HCT116 (cell line): ENCODE measurements around the gene GRIK5.

Experiments used
- CEBPB ChIP-seq: IDR thresholded peaks from 2 replicates; pipeline ENCODE4 v1.6.1; 2012; ENCODE audit warnings: low read depth
- CTCF ChIP-seq, 3 experiments: fragments of 200-600 bp in 1 of 3; sonication (generic) in 1 of 3; IDR thresholded peaks in 2 of 3; conservative IDR thresholded peaks in 1 of 3; 2 replicates each; pipeline ENCODE4 v1.5.1; 2012 to 2017; ENCODE audit warnings: low read depth in 2 of 3, low read length in 2 of 3, antibody characterized with exemption in 1 of 3, borderline replicate concordance in 1 of 3, control low read depth in 1 of 3, mild to moderate bottlenecking in 1 of 3, mixed read lengths in 1 of 3, mixed run types in 1 of 3, moderate library complexity in 1 of 3; ENCODE audit not compliant: insufficient read depth in 1 of 3
- EGR1 ChIP-seq: IDR thresholded peaks from 2 replicates; pipeline ENCODE4 v1.6.1; 2012; ENCODE audit warnings: low read depth
- ELF1 ChIP-seq: IDR thresholded peaks from 2 replicates; pipeline ENCODE4 v1.6.1; 2012; ENCODE audit warnings: low read depth, borderline replicate concordance
- EZH2 ChIP-seq: fragments of 200-600 bp; sonication (generic); IDR thresholded peaks from 2 replicates; pipeline ENCODE4 v1.6.1; 2017; ENCODE audit warnings: antibody characterized with exemption, mixed run types
- POLR2AphosphoS5 ChIP-seq: IDR thresholded peaks from 2 replicates; pipeline ENCODE4 v1.6.1; 2011; ENCODE audit warnings: mild to moderate bottlenecking, low read depth, low read length, moderate library complexity
- RAD21 ChIP-seq: IDR thresholded peaks from 2 replicates; pipeline ENCODE4 v1.6.1; 2012; ENCODE audit warnings: low read depth, mild to moderate bottlenecking
- SIN3A ChIP-seq: IDR thresholded peaks from 2 replicates; pipeline ENCODE4 v1.6.1; 2012; ENCODE audit warnings: low read depth
- TCF7L2 ChIP-seq: IDR thresholded peaks from 2 replicates; pipeline ENCODE4 v1.7.0; 2011; ENCODE audit warnings: borderline replicate concordance, inconsistent platforms; ENCODE audit not compliant: insufficient read depth, insufficient read length; ENCODE audit errors: extremely low read depth
- ZNF274 ChIP-seq: fragments of 200-500 bp; sonication (Bioruptor generic); IDR thresholded peaks from 2 replicates; pipeline ENCODE4 v1.6.1; 2014; ENCODE audit warnings: mild to moderate bottlenecking, low read depth, low read length, inconsistent platforms

GRCh38 chr19:41999878-42000208 lies 70.2 kb downstream of the GRIK5 start:
- TF ChIP-seq CTCF (IDR thresholded peaks at IDR 0.05 in 2 of 3, conservative IDR thresholded peaks at IDR 0.05 in 1 of 3; ENCODE audit: borderline replicate concordance in 1 of 3, insufficient read depth in 1 of 3, low read depth in 2 of 3, low read length in 2 of 3) (no peak), EZH2 (no peak), RAD21 (no peak), ZNF274 (no peak), SIN3A (no peak), EGR1 (no peak), CEBPB (no peak), TCF7L2 (no peak), POLR2AphosphoS5 (no peak), ELF1 (no peak)
